Measurements from ENCODE around the gene PAIP1. TPM values are rescaled to one million over a fixed set of nuclear protein-coding genes. Genes with fewer than 3 reads are reported as not detected.
"Not testable (repeated sequence)": the region's sequence is repeated elsewhere in the genome, so short reads cannot be mapped to it uniquely, and the experiment has no call there.

Gene PAIP1
- total RNA-seq, 1 experiment from 2014 or later: 118 TPM

DNA sequence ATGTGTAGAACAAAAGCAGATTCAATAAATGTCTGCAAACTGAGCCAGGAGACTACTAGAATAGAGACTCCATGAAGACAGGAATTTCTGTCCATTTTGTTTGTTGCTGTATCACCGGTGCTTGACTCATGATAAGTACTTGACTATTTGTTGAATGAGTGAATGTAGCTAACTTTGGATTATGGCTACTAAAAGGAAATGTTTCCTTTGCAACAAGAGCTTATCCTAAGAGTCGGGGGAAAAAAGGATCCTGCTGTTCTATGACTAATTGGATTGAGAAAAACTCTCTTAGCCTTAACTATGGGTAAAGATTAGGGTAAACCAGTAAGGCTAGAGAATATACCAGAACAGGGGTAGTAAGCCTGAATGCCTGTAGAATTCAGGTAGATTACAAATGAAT is 3.5 kb downstream of the PAIP1 start:
- H3K36me3 ChIP-seq (ENCODE audit: insufficient read depth, low read length, poor library complexity, severe bottlenecking): peaks cover 55% of the 10 kb centered on the region
- no TSS peak for BruUV-seq (replicated peaks)
- peaks cover 35% of the 10 kb centered on the region for H3K4me1 ChIP-seq (ENCODE audit: insufficient read depth, low read length, poor library complexity, severe bottlenecking)
- ChIA-PET CTCF (no interaction called here), POLR2A (ENCODE audit: low non-redundant PET) (no interaction called here)
- no peak overlapping the region for H3K4me3 ChIP-seq (ENCODE audit: low read depth, low read length, poor library complexity, severe bottlenecking)
- intact Hi-C loops (cut with micrococcal nuclease; ENCODE audit: unreplicated experiment): no loop called here
- no peaks in the 10 kb centered on the region for H3K27me3 ChIP-seq (replicated peaks; ENCODE audit: insufficient read depth, low read depth, low read length, poor library complexity)
- no peaks in the 10 kb centered on the region for H3K9me3 ChIP-seq (ENCODE audit: low read depth, low read length, poor library complexity, severe bottlenecking)
- H3K27ac ChIP-seq (ENCODE audit: low read depth, low read length, poor library complexity, severe bottlenecking): peak overlapping the region; percentile 12
- peak; percentile 64 for DNase-seq (ENCODE audit: low spot score)
- TF ChIP-seq EZH2 (IDR thresholded peaks at IDR 0.05; ENCODE audit: borderline replicate concordance, low read depth, low read length, poor library complexity, severe bottlenecking): no peak
- TF ChIP-seq, protein P1, sequence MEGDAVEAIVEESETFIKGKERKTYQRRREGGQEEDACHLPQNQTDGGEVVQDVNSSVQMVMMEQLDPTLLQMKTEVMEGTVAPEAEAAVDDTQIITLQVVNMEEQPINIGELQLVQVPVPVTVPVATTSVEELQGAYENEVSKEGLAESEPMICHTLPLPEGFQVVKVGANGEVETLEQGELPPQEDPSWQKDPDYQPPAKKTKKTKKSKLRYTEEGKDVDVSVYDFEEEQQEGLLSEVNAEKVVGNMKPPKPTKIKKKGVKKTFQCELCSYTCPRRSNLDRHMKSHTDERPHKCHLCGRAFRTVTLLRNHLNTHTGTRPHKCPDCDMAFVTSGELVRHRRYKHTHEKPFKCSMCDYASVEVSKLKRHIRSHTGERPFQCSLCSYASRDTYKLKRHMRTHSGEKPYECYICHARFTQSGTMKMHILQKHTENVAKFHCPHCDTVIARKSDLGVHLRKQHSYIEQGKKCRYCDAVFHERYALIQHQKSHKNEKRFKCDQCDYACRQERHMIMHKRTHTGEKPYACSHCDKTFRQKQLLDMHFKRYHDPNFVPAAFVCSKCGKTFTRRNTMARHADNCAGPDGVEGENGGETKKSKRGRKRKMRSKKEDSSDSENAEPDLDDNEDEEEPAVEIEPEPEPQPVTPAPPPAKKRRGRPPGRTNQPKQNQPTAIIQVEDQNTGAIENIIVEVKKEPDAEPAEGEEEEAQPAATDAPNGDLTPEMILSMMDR (conservative IDR thresholded peaks at IDR 0.05; ENCODE audit: low read depth, low read length): no peak

DNA sequence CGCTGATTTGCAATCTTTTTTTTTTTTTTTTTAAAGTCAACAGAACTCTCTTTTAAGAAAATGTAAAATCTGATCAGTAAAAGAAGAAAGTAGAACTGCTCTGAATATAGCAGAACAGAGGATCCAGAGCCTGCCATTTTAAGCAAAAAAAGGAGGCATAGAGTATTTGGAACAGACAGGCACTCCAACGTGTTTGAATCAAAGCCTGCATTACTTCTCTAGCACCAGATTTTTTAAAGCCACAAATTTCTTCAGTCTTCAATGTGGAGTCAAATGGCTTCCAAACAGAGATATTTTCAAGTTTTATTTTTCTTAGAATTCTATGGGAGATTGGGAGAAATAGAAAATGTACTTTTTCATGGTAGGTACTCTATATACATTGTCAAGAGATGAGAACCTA is 5.1 kb downstream of the PAIP1 start:
- ChIA-PET CTCF (no interaction called here), POLR2A (ENCODE audit: low non-redundant PET) (no interaction called here)
- Histone ChIP-seq H3K9me3 (ENCODE audit: low read depth, low read length, poor library complexity, severe bottlenecking) (no peaks in the 10 kb centered on the region), H3K27ac (ENCODE audit: low read depth, low read length, poor library complexity, severe bottlenecking) (no peak overlapping the region), H3K27me3 (replicated peaks; ENCODE audit: insufficient read depth, low read depth, low read length, poor library complexity) (no peaks in the 10 kb centered on the region), H3K4me3 (ENCODE audit: low read depth, low read length, poor library complexity, severe bottlenecking) (no peak overlapping the region), H3K4me1 (ENCODE audit: insufficient read depth, low read length, poor library complexity, severe bottlenecking) (peaks cover 35% of the 10 kb centered on the region), H3K36me3 (ENCODE audit: insufficient read depth, low read length, poor library complexity, severe bottlenecking) (peaks cover 72% of the 10 kb centered on the region)
- intact Hi-C loops (cut with micrococcal nuclease; ENCODE audit: unreplicated experiment): no loop called here
- DNase-seq (ENCODE audit: low spot score): no peak
- BruUV-seq (replicated peaks): no TSS peak
- TF ChIP-seq EZH2 (IDR thresholded peaks at IDR 0.05; ENCODE audit: borderline replicate concordance, low read depth, low read length, poor library complexity, severe bottlenecking): no peak
- TF ChIP-seq, protein P1 (conservative IDR thresholded peaks at IDR 0.05; ENCODE audit: low read depth, low read length): no peak

DNA sequence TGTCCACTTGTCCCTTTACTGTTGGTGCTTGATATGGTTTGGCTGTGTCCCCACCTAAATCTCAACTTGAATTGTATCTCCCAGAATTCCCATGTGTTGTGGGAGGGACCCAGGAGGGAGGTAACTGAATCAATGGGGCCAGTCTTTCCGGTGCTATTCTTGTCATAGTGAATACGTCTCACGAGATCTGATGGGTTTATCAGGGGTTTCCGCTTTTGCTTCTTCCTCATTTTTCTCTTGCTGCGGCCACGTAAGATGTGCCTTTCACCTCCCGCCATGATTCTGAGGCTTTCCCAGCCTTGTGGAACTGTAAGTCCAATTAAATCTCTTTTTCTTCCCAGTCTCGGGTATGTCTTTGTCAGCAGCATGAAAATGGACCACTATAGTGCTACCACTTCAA is 7.6 kb downstream of the PAIP1 start:
- H3K9me3 ChIP-seq (ENCODE audit: low read depth, low read length, poor library complexity, severe bottlenecking); H3K4me3 ChIP-seq (ENCODE audit: low read depth, low read length, poor library complexity, severe bottlenecking); intact Hi-C loops (cut with micrococcal nuclease; ENCODE audit: unreplicated experiment); H3K27ac ChIP-seq (ENCODE audit: low read depth, low read length, poor library complexity, severe bottlenecking); H3K27me3 ChIP-seq (replicated peaks; ENCODE audit: insufficient read depth, low read depth, low read length, poor library complexity); CTCF ChIA-PET; BruUV-seq (replicated peaks); POLR2A ChIA-PET (ENCODE audit: low non-redundant PET); DNase-seq (ENCODE audit: low spot score): not testable (repeated sequence)
- Histone ChIP-seq H3K4me1 (ENCODE audit: insufficient read depth, low read length, poor library complexity, severe bottlenecking) (peaks cover 25% of the 10 kb centered on the region), H3K36me3 (ENCODE audit: insufficient read depth, low read length, poor library complexity, severe bottlenecking) (peaks cover 84% of the 10 kb centered on the region)

DNA sequence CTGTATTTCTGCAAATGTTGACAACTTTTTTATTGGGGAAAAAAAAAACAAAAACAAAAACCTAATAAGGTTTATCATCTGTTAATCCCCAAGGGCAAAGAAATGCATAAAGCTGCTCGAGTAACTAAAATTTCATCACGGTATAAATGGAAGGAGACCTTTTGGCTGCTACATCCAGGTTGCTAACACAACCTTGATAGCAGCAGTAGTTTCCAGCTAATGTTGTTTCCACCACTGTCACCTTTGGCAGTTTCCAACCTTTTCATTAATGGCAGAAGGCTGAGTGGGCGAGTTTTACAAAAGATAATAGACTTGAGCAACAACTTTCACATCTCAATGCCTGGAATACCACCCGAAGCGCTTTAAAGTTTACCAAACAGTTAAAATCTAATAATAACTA is 8.5 kb downstream of the PAIP1 start:
- intact Hi-C loops (cut with micrococcal nuclease; ENCODE audit: unreplicated experiment): no loop called here
- no peaks in the 10 kb centered on the region for H3K9me3 ChIP-seq (ENCODE audit: low read depth, low read length, poor library complexity, severe bottlenecking)
- BruUV-seq (replicated peaks): no TSS peak
- TF ChIP-seq, protein P1 (conservative IDR thresholded peaks at IDR 0.05; ENCODE audit: low read depth, low read length): no peak
- TF ChIP-seq EZH2 (IDR thresholded peaks at IDR 0.05; ENCODE audit: borderline replicate concordance, low read depth, low read length, poor library complexity, severe bottlenecking): no peak
- CTCF ChIA-PET: no interaction called here
- no peak for DNase-seq (ENCODE audit: low spot score)
- no peak overlapping the region for H3K27ac ChIP-seq (ENCODE audit: low read depth, low read length, poor library complexity, severe bottlenecking)
- peaks cover 16% of the 10 kb centered on the region for H3K4me1 ChIP-seq (ENCODE audit: insufficient read depth, low read length, poor library complexity, severe bottlenecking)
- H3K36me3 ChIP-seq (ENCODE audit: insufficient read depth, low read length, poor library complexity, severe bottlenecking): peaks cover 79% of the 10 kb centered on the region
- no peak overlapping the region for H3K4me3 ChIP-seq (ENCODE audit: low read depth, low read length, poor library complexity, severe bottlenecking)
- POLR2A ChIA-PET (ENCODE audit: low non-redundant PET): no interaction called here
- H3K27me3 ChIP-seq (replicated peaks; ENCODE audit: insufficient read depth, low read depth, low read length, poor library complexity): no peaks in the 10 kb centered on the region
